Neuronal stem cell (in vitro differentiated cells): ENCODE data around the gene PSMD12.
A peak's percentile ranks its signal among the peaks of the same experiment; 100 is the strongest.

ENCODE experiments used
- DNase-seq: peaks from one replicate; pipeline ENCODE4 v3.0.0-alpha.2; 2013; ENCODE audit warnings: low spot score
- H2AFZ ChIP-seq: one replicate; pipeline ENCODE4 v1.6.1; 2013; ENCODE audit warnings: mild to moderate bottlenecking, low read length, inconsistent platforms
- H2AK5ac ChIP-seq: 2 replicates; pipeline ENCODE4 v1.6.1; 2013; ENCODE audit warnings: low read depth, mild to moderate bottlenecking, inconsistent platforms, low read length, moderate library complexity, mixed read lengths
- H2BK120ac ChIP-seq: 2 replicates; pipeline ENCODE4 v1.6.1; 2013; ENCODE audit warnings: low read depth, mild to moderate bottlenecking, inconsistent platforms, low read length, moderate library complexity, mixed read lengths
- H2BK12ac ChIP-seq: one replicate; pipeline ENCODE4 v1.6.1; 2013; ENCODE audit warnings: low read length, inconsistent platforms
- H2BK15ac ChIP-seq: 2 replicates; pipeline ENCODE4 v1.6.1; 2013; ENCODE audit warnings: mild to moderate bottlenecking, low read length, inconsistent platforms, mixed read lengths
- H2BK5ac ChIP-seq: one replicate; pipeline ENCODE4 v1.6.1; 2013; ENCODE audit warnings: inconsistent platforms, mild to moderate bottlenecking, low read length, moderate library complexity
- H3K14ac ChIP-seq: one replicate; pipeline ENCODE4 v1.6.1; 2013; ENCODE audit warnings: low read length, inconsistent platforms
- H3K18ac ChIP-seq: 2 replicates; pipeline ENCODE4 v1.6.1; 2013; ENCODE audit warnings: low read length, inconsistent platforms
- H3K23ac ChIP-seq: 2 replicates; pipeline ENCODE4 v1.6.1; 2013; ENCODE audit warnings: low read depth, mild to moderate bottlenecking, mixed read lengths, low read length, inconsistent platforms; ENCODE audit not compliant: poor library complexity
- H3K27ac ChIP-seq: replicated peaks from 3 replicates; pipeline ENCODE4 v1.5.1; 2013; ENCODE audit warnings: low read length, inconsistent platforms
- H3K27me3 ChIP-seq, 3 experiments: 2 replicates each; pipeline ENCODE4 v1.6.1; 2013; ENCODE audit warnings: low read length in 3 of 3, mild to moderate bottlenecking in 2 of 3, inconsistent platforms in 1 of 3, low read depth in 1 of 3, mixed read lengths in 1 of 3, moderate library complexity in 1 of 3; ENCODE audit not compliant: control insufficient read depth in 3 of 3, insufficient read depth in 3 of 3
- H3K36me3 ChIP-seq, 2 donors: replicated peaks in 1 of 2; 2 replicates each; pipeline ENCODE4 v1.6.1; 2013; ENCODE audit warnings: low read length in 2 of 2; ENCODE audit not compliant: control insufficient read depth in 2 of 2, insufficient read depth in 2 of 2
- H3K4ac ChIP-seq: 2 replicates; pipeline ENCODE4 v1.6.1; 2013; ENCODE audit warnings: inconsistent platforms, mild to moderate bottlenecking, low read length, moderate library complexity
- H3K4me1 ChIP-seq, 2 donors: 1 replicate in 1 of 2; 2 replicates in 1 of 2; pipeline ENCODE4 v1.6.1; 2013; ENCODE audit warnings: low read length in 2 of 2, low read depth in 1 of 2; ENCODE audit not compliant: control insufficient read depth in 2 of 2, insufficient read depth in 1 of 2
- H3K4me2 ChIP-seq: one replicate; pipeline ENCODE4 v1.6.1; 2013; ENCODE audit warnings: mild to moderate bottlenecking, low read length, inconsistent platforms; ENCODE audit not compliant: insufficient read depth, poor library complexity, severe bottlenecking
- H3K4me3 ChIP-seq, 2 donors: 2 replicates each; pipeline ENCODE4 v1.5.1; 2013; ENCODE audit warnings: low read length in 2 of 2, mild to moderate bottlenecking in 2 of 2, inconsistent platforms in 1 of 2, moderate library complexity in 1 of 2
- H3K79me1 ChIP-seq: one replicate; pipeline ENCODE4 v1.6.1; 2013; ENCODE audit warnings: low read depth, mild to moderate bottlenecking, inconsistent platforms, low read length, moderate library complexity
- H3K9ac ChIP-seq: one replicate; pipeline ENCODE4 v1.6.1; 2013; ENCODE audit warnings: mild to moderate bottlenecking, low read depth, low read length, inconsistent platforms; ENCODE audit not compliant: poor library complexity
- H3K9me3 ChIP-seq, 2 donors: replicated peaks in 1 of 2; 2 replicates each; pipeline versions ENCODE3 to v1.6.1; 2013; ENCODE audit warnings: low read length in 2 of 2, mild to moderate bottlenecking in 2 of 2, inconsistent platforms in 1 of 2, low read depth in 1 of 2, mixed read lengths in 1 of 2, moderate library complexity in 1 of 2; ENCODE audit not compliant: control insufficient read depth in 2 of 2, insufficient read depth in 1 of 2
- H4K8ac ChIP-seq: one replicate; pipeline ENCODE4 v1.6.1; 2013; ENCODE audit warnings: low read depth, mild to moderate bottlenecking, inconsistent platforms, low read length, moderate library complexity
- H4K91ac ChIP-seq: one replicate; pipeline ENCODE4 v1.6.1; 2013; ENCODE audit warnings: low read length, low read depth, mild to moderate bottlenecking, inconsistent platforms; ENCODE audit not compliant: poor library complexity
- WGBS, 2 donors: extraction: QIAGEN DNeasy Blood & Tissue Kit; methylation state at CpG; one replicate each; pipeline ENCODE4 v1.1.7; 2013; ENCODE audit warnings: missing lambda C conversion rate in 2 of 2, mixed read lengths in 1 of 2; ENCODE audit not compliant: insufficient read length in 2 of 2, insufficient replicate concordance in 1 of 2; ENCODE audit errors: extremely low coverage in 2 of 2; 5-methylcytosine and 5-hydroxymethylcytosine counted together

PSMD12 gene

GRCh38 chr17:67364847-67365737 is 1.3 kb downstream of the PSMD12 start:
- Histone ChIP-seq H3K4me1 (peaks cover 2 to 7% of the 10 kb centered on the region in 2 donors), H3K9ac (no peak overlapping the region), H3K9me3 (peaks cover 0 to 2% of the 10 kb centered on the region in 2 donors), H3K18ac (no peak overlapping the region), H4K91ac (no peak overlapping the region), H3K4ac (no peak overlapping the region), H3K4me2 (peak overlapping the region; percentile 92), H3K79me1 (peaks cover 10% of the 10 kb centered on the region), H3K14ac (no peak overlapping the region), H2AFZ (no peak overlapping the region), H3K23ac (no peak overlapping the region), H3K27ac (no peak overlapping the region), H4K8ac (no peak overlapping the region), H3K27me3 (no peaks in the 10 kb centered on the region), H2BK12ac (no peak overlapping the region), H2BK120ac (no peak overlapping the region), H3K36me3 (peaks cover 3 to 45% of the 10 kb centered on the region in 2 donors), H3K4me3 (peak overlapping the region; percentile 88 to 94), H2AK5ac (no peak overlapping the region), H2BK5ac (no peak overlapping the region), H2BK15ac (no peak overlapping the region)
- DNase-seq = no peak
- WGBS, 2 donors = no CpG with 5 or more reads among the region's 26 CpGs

DNA sequence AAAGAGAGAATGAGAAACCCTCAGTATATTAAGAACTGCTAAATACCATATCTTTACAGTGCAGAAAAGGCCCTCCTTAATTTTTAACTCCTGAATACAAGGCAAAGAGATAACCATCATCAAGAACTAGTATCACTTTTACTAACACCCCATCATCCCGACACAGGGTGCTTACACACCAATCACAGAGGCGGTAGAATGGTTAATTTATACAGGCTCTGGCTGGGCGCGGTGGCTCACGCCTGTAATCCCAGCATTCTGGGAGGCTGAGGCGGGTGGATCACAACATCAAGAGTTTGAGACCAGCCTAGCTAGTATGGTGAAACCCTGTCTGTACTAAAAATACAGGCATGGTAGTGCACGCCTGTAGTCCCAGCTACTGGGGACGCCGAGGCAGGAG is 4.2 kb downstream of the PSMD12 start:
- Histone ChIP-seq H3K23ac (no peak overlapping the region), H3K4me3 (no peak overlapping the region), H2AK5ac (no peak overlapping the region), H2BK15ac (no peak overlapping the region), H3K9ac (no peak overlapping the region), H3K14ac (no peak overlapping the region), H2BK12ac (no peak overlapping the region), H2BK120ac (no peak overlapping the region), H3K18ac (no peak overlapping the region), H2BK5ac (no peak overlapping the region), H4K8ac (no peak overlapping the region), H3K79me1 (peaks cover 11% of the 10 kb centered on the region), H3K27ac (no peak overlapping the region), H3K9me3 (peaks cover 0 to 2% of the 10 kb centered on the region in 2 donors), H3K4me2 (no peak overlapping the region), H3K36me3 (peaks cover 3 to 74% of the 10 kb centered on the region in 2 donors), H3K4me1 (peaks cover 2 to 7% of the 10 kb centered on the region in 2 donors), H3K27me3 (no peaks in the 10 kb centered on the region), H3K4ac (no peak overlapping the region), H4K91ac (no peak overlapping the region), H2AFZ (no peak overlapping the region)
- no CpG with 5 or more reads among the region's 9 CpGs for WGBS, 2 donors
- DNase-seq = no peak

GRCh38 chr17:67360880-67361279 is 5.5 kb downstream of the PSMD12 start:
- H3K36me3 ChIP-seq = peaks cover 3 to 84% of the 10 kb centered on the region in 2 donors
- H2BK5ac ChIP-seq = no peak overlapping the region
- peaks cover 0 to 2% of the 10 kb centered on the region in 2 donors for H3K9me3 ChIP-seq
- H4K8ac ChIP-seq = no peak overlapping the region
- no peak overlapping the region for H2BK15ac ChIP-seq
- H3K27ac ChIP-seq = no peak overlapping the region
- H4K91ac ChIP-seq = no peak overlapping the region
- H3K9ac ChIP-seq = no peak overlapping the region
- H2BK12ac ChIP-seq = no peak overlapping the region
- H2BK120ac ChIP-seq = no peak overlapping the region
- H2AFZ ChIP-seq = no peak overlapping the region
- no peak overlapping the region for H2AK5ac ChIP-seq
- H3K27me3 ChIP-seq = no peaks in the 10 kb centered on the region
- H3K4me1 ChIP-seq = peaks cover 2 to 7% of the 10 kb centered on the region in 2 donors
- no peak overlapping the region for H3K23ac ChIP-seq
- no peak overlapping the region for H3K4me2 ChIP-seq
- no peak overlapping the region for H3K4ac ChIP-seq
- WGBS, 2 donors = no CpG with 5 or more reads among the region's 1 CpG
- no peak overlapping the region for H3K18ac ChIP-seq
- H3K79me1 ChIP-seq = peaks cover 6% of the 10 kb centered on the region
- no peak for DNase-seq
- no peak overlapping the region for H3K14ac ChIP-seq
- H3K4me3 ChIP-seq = no peak overlapping the region

DNA sequence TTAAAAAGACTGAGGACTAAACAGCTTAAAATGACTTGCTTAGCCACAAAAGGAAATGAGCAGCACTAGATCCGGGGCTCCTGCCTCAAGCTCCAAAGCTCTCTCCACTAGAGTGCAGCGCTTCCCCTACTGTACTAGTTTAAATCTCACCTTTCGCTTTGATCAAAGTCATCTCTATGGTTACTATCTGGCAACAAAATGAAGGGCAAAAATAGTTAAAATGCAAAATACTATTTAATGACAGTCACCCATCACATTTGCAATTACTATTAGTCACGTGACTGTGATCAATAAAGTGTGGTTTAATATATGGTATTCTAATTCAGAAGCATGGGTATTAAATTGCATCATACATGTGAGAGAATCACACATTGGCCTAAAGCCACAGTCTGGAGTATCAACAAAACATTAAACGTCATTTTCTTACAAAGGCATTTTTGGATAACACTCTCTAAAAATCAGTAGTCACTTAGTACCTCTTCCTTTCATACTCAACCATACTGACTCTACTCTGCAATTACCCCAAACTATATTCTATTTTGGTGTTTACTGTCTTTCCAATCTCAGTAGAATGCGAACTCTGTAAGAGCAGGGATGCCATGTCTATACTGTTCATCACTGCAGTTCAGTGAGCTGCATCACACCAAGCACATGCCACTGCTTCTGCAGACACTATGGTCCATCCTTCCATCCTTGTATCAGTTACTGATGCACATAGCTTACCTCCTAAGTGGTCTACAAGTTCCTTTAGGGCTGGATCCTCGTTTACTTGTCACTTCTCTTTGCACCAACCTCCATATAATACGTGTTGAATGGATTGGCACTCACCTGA is 6.2 kb downstream of the PSMD12 start:
- no peak overlapping the region for H2BK5ac ChIP-seq
- no peak overlapping the region for H3K23ac ChIP-seq
- no peak overlapping the region for H2AFZ ChIP-seq
- H3K4me1 ChIP-seq = peaks cover 0 to 2% of the 10 kb centered on the region in 2 donors
- no peak overlapping the region for H2BK15ac ChIP-seq
- no peak overlapping the region for H2BK120ac ChIP-seq
- no peak overlapping the region for H3K27ac ChIP-seq
- no peak overlapping the region for H3K4me2 ChIP-seq
- no peak overlapping the region for H2AK5ac ChIP-seq
- H3K36me3 ChIP-seq = peaks cover 4 to 91% of the 10 kb centered on the region in 2 donors
- H3K4me3 ChIP-seq = no peak overlapping the region
- DNase-seq = no peak
- H3K14ac ChIP-seq = no peak overlapping the region
- no peak overlapping the region for H4K8ac ChIP-seq
- H3K9ac ChIP-seq = no peak overlapping the region
- no peak overlapping the region for H3K4ac ChIP-seq
- H3K27me3 ChIP-seq = no peaks in the 10 kb centered on the region
- no peak overlapping the region for H2BK12ac ChIP-seq
- H3K9me3 ChIP-seq = peaks cover 0 to 2% of the 10 kb centered on the region in 2 donors
- H3K18ac ChIP-seq = no peak overlapping the region
- no peak overlapping the region for H4K91ac ChIP-seq
- H3K79me1 ChIP-seq = peaks cover 4% of the 10 kb centered on the region
- WGBS, 2 donors = no CpG with 5 or more reads among the region's 8 CpGs
